Skeletal muscle satellite cell (primary cell): Measurements from ENCODE around the gene IFT81.

Source experiments
- H3K27me3 ChIP-seq: 2 replicates; pipeline ENCODE4 v1.7.0; 2013; ENCODE audit warnings: low read length; ENCODE audit not compliant: control insufficient read depth, insufficient read depth
- H3K36me3 ChIP-seq: 2 replicates; pipeline ENCODE4 v1.7.0; 2013; ENCODE audit warnings: mild to moderate bottlenecking, control low read depth, low read length; ENCODE audit not compliant: insufficient read depth
- H3K4me1 ChIP-seq: 2 replicates; pipeline ENCODE4 v1.7.0; 2013; ENCODE audit warnings: low read length; ENCODE audit not compliant: control insufficient read depth, insufficient read depth
- H3K4me2 ChIP-seq: 2 replicates; pipeline ENCODE4 v1.7.0; 2013; ENCODE audit warnings: mild to moderate bottlenecking, low read length
- H3K4me3 ChIP-seq: 2 replicates; pipeline ENCODE4 v1.7.0; 2013; ENCODE audit warnings: low read length
- H3K9ac ChIP-seq: 2 replicates; pipeline ENCODE4 v1.7.0; 2013; ENCODE audit warnings: mild to moderate bottlenecking, low read depth, low read length, moderate library complexity
- H3K9me3 ChIP-seq: replicated peaks from 2 replicates; pipeline ENCODE4 v1.7.0; 2013; ENCODE audit warnings: mild to moderate bottlenecking, control low read depth, low read length

Gene IFT81

GRCh38 chr12:110234755-110235154 is 110.6 kb downstream of the IFT81 start:
- no peaks in the 10 kb centered on the region for H3K36me3 ChIP-seq
- no peak overlapping the region for H3K9ac ChIP-seq
- no peaks in the 10 kb centered on the region for H3K27me3 ChIP-seq
- H3K4me2 ChIP-seq: no peak overlapping the region
- H3K9me3 ChIP-seq: no peaks in the 10 kb centered on the region
- no peak overlapping the region for H3K4me3 ChIP-seq
- no peaks in the 10 kb centered on the region for H3K4me1 ChIP-seq

- Histone ChIP-seq H3K9me3 (no peaks in the 10 kb centered on the region), H3K4me2 (no peak overlapping the region), H3K27me3 (no peaks in the 10 kb centered on the region), H3K4me1 (no peaks in the 10 kb centered on the region), H3K4me3 (no peak overlapping the region), H3K9ac (no peak overlapping the region), H3K36me3 (no peaks in the 10 kb centered on the region)
Observed at GRCh38 chr12:110235383-110235782, 111.2 kb downstream of the IFT81 start.

- no peaks in the 10 kb centered on the region for H3K9me3 ChIP-seq
- no peak overlapping the region for H3K4me2 ChIP-seq
- H3K4me3 ChIP-seq: no peak overlapping the region
- H3K4me1 ChIP-seq: no peaks in the 10 kb centered on the region
- no peak overlapping the region for H3K9ac ChIP-seq
- H3K36me3 ChIP-seq: no peaks in the 10 kb centered on the region
- no peaks in the 10 kb centered on the region for H3K27me3 ChIP-seq
Observed at GRCh38 chr12:110243227-110243626, 119.1 kb downstream of the IFT81 start.

DNA sequence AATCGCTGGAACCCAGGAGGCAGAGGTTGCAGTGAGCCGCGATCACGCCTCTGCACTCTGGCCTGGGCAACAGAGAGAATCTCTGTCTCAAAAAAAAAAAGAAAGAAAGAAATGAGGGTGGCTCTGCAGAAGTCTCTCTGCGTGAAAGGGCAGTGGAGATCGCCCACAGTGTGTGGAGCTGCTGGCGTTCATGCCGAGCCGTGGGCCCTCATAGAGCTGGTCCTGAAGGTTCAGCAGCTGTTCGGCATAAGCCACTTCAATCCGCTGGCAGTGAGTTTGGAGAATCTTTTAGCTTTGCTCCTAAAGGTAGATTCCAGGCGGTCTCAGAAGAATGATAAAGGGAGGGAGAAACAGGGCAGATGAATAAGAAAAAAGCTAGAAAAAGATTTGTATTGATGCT is 120.2 kb downstream of the IFT81 start:
- no peak overlapping the region for H3K9ac ChIP-seq
- no peaks in the 10 kb centered on the region for H3K36me3 ChIP-seq
- no peaks in the 10 kb centered on the region for H3K9me3 ChIP-seq
- H3K4me2 ChIP-seq: no peak overlapping the region
- H3K4me3 ChIP-seq: no peak overlapping the region
- H3K4me1 ChIP-seq: no peaks in the 10 kb centered on the region
- H3K27me3 ChIP-seq: no peaks in the 10 kb centered on the region

GRCh38 chr12:110244829-110245228 is 120.7 kb downstream of the IFT81 start:
- Histone ChIP-seq H3K9ac (no peak overlapping the region), H3K4me2 (no peak overlapping the region), H3K27me3 (no peaks in the 10 kb centered on the region), H3K9me3 (no peaks in the 10 kb centered on the region), H3K4me3 (no peak overlapping the region), H3K36me3 (no peaks in the 10 kb centered on the region), H3K4me1 (no peaks in the 10 kb centered on the region)

DNA sequence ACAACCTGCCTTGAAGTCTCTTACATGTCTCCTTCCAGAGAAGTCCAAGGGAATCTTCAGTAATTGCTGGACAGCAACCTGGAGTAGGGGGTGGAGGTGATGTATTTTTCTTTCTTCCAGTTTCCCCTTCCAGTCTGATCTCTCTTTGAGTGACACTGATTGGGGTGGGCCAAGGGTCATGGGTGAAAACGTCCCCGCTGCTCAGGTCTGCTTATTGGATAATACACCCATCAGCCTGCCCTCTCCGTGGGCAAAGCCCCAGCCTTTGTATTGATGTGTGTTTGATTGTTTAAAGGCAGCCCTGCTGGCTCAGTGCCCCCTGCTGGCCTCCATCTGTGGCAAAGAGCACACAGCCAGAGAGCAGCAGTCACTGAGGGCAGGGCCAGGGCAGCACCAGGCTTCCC is 121.2 kb downstream of the IFT81 start:
- no peak overlapping the region for H3K9ac ChIP-seq

DNA sequence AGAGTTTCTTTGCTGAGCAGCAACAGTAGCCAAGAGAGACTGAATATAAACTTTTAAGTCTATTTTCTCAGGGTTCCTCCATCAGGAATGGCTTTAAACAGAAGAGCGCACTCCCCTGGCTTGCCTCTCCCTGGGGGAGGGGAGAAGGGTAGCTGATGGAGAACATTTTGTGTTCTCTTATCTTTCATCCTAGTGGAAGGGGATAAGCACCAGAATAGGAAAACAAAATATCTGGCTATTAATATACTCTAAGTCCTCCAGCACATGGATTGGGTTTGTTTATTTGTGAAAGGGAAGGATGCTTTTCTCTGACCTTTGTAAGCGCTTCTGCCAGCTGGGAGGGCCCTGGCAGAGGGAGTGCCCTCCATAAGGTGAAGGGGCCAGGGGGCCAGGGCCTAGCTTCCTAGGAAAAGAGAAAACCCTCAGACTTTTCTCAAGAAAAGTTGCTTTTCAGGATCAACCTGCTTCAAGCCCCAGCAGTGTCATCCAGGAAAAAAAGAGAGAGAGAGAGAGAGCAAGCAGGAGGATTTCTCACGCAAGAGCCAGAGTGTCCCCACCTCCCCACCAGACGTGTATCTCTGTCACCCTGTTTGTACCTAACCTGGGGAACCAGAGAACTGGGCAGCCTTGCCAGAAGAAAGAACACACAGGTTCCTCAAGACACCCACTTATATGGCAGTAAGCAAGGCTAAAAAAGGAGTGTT is 122.6 kb downstream of the IFT81 start:
- Histone ChIP-seq H3K36me3 (no peaks in the 10 kb centered on the region), H3K9me3 (no peaks in the 10 kb centered on the region), H3K4me1 (no peaks in the 10 kb centered on the region), H3K4me3 (no peak overlapping the region), H3K9ac (no peak overlapping the region), H3K27me3 (no peaks in the 10 kb centered on the region), H3K4me2 (no peak overlapping the region)

More for the DNA sequence above, 121.2 kb downstream of the IFT81 start:
- H3K4me2 ChIP-seq: no peak overlapping the region
- no peaks in the 10 kb centered on the region for H3K9me3 ChIP-seq
- H3K27me3 ChIP-seq: no peaks in the 10 kb centered on the region
- H3K4me3 ChIP-seq: no peak overlapping the region
- no peaks in the 10 kb centered on the region for H3K4me1 ChIP-seq
- H3K36me3 ChIP-seq: no peaks in the 10 kb centered on the region

DNA sequence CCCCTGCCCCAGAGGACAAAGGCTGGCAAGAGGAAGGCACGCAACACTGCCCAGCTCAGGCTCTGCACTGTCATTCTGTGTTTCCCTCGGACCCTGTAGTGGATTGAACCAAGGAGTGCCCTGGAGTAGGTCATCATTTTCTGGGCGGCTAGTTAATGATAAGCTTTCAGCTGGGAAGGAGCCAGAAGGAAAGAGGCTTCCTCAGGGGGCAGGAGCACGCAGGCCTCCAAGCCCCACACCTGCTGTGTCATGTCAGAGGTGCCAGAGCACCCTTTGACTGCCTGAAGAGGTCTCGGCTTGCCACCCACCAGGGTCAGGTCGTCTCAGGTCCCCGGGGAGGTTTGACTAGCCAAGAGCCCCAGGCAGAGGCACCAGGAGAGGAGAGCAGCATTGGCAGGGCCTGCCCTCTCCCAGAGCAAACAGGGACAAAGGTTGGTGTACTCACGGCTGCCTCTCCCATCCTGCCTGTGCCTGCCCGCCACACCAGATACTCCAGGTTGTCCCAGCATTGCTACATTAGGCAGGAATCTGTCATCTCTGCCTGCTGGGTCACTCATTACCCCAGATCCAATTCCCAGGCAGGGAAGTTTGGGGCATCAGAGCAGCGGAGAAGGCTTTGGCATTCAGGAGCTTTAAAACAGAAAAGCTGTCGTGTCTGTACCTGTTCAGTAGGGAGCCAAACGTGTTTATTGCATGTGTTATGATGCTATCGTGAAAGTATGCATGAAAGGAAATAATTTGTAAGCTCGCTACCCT is 123.4 kb downstream of the IFT81 start:
- H3K36me3 ChIP-seq: no peaks in the 10 kb centered on the region
- no peak overlapping the region for H3K4me3 ChIP-seq
- H3K27me3 ChIP-seq: no peaks in the 10 kb centered on the region
- H3K4me1 ChIP-seq: no peaks in the 10 kb centered on the region
- H3K9me3 ChIP-seq: no peaks in the 10 kb centered on the region
- H3K9ac ChIP-seq: no peak overlapping the region
- H3K4me2 ChIP-seq: no peak overlapping the region

GRCh38 chr12:110248096-110248447 is 123.9 kb downstream of the IFT81 start:
- Histone ChIP-seq H3K36me3 (no peaks in the 10 kb centered on the region), H3K4me1 (no peaks in the 10 kb centered on the region), H3K9me3 (no peaks in the 10 kb centered on the region), H3K4me3 (no peak overlapping the region), H3K9ac (no peak overlapping the region), H3K4me2 (no peak overlapping the region), H3K27me3 (no peaks in the 10 kb centered on the region)

GRCh38 chr12:110249105-110249504 is 124.9 kb downstream of the IFT81 start:
- no peak overlapping the region for H3K9ac ChIP-seq
- no peaks in the 10 kb centered on the region for H3K4me1 ChIP-seq
- no peaks in the 10 kb centered on the region for H3K27me3 ChIP-seq
- no peaks in the 10 kb centered on the region for H3K36me3 ChIP-seq
- H3K4me2 ChIP-seq: no peak overlapping the region
- H3K9me3 ChIP-seq: no peaks in the 10 kb centered on the region
- no peak overlapping the region for H3K4me3 ChIP-seq

GRCh38 chr12:110249716-110250225 is 125.6 kb downstream of the IFT81 start:
- no peaks in the 10 kb centered on the region for H3K9me3 ChIP-seq
- no peaks in the 10 kb centered on the region for H3K4me1 ChIP-seq
- H3K27me3 ChIP-seq: no peaks in the 10 kb centered on the region
- H3K9ac ChIP-seq: no peak overlapping the region
- H3K36me3 ChIP-seq: no peaks in the 10 kb centered on the region
- no peak overlapping the region for H3K4me3 ChIP-seq
- no peak overlapping the region for H3K4me2 ChIP-seq

GRCh38 chr12:110251381-110251780 is 127.2 kb downstream of the IFT81 start:
- H3K36me3 ChIP-seq: no peaks in the 10 kb centered on the region
- H3K27me3 ChIP-seq: no peaks in the 10 kb centered on the region
- no peak overlapping the region for H3K4me3 ChIP-seq
- no peaks in the 10 kb centered on the region for H3K9me3 ChIP-seq
- no peak overlapping the region for H3K4me2 ChIP-seq
- no peak overlapping the region for H3K9ac ChIP-seq
- no peaks in the 10 kb centered on the region for H3K4me1 ChIP-seq
